ENCODE results near the gene NDST1.

DNA sequence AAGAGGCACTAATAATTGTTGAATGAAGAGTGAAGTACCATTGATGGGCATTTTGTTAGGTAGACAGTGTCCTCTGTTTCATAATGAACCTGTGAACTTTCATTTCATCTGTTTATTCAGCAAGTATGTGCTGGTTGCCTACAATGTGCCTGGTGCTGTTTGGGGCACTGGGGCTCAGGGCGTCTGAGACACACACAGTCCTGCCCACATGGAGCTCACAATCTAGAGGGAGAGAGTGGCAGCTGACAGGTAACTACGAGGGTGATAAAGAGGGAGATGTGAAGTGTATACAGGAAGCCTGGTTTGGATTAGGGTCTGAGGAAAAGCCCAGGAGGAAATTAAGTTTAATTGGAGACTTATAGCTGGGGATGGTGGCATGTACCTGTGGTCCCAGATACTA, 28.5 kb upstream of the NDST1 start:
- TF ChIP-seq ZNF565 (CRISPR knock-in tag; conservative IDR thresholded peaks at IDR 0.05; ENCODE audit: low read depth) (no peak), RARB (CRISPR knock-in tag; IDR thresholded peaks at IDR 0.05) (no peak), ESRRG (CRISPR knock-in tag; IDR thresholded peaks at IDR 0.05) (no peak), ZFP30 (CRISPR knock-in tag; IDR thresholded peaks at IDR 0.05) (no peak)
- TF ChIP-seq, protein P1, sequence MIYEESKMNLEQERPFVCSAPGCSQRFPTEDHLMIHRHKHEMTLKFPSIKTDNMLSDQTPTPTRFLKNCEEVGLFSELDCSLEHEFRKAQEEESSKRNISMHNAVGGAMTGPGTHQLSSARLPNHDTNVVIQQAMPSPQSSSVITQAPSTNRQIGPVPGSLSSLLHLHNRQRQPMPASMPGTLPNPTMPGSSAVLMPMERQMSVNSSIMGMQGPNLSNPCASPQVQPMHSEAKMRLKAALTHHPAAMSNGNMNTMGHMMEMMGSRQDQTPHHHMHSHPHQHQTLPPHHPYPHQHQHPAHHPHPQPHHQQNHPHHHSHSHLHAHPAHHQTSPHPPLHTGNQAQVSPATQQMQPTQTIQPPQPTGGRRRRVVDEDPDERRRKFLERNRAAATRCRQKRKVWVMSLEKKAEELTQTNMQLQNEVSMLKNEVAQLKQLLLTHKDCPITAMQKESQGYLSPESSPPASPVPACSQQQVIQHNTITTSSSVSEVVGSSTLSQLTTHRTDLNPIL (CRISPR knock-in tag; IDR thresholded peaks at IDR 0.05; ENCODE audit: low read depth): no peak
- TF ChIP-seq, protein P2, sequence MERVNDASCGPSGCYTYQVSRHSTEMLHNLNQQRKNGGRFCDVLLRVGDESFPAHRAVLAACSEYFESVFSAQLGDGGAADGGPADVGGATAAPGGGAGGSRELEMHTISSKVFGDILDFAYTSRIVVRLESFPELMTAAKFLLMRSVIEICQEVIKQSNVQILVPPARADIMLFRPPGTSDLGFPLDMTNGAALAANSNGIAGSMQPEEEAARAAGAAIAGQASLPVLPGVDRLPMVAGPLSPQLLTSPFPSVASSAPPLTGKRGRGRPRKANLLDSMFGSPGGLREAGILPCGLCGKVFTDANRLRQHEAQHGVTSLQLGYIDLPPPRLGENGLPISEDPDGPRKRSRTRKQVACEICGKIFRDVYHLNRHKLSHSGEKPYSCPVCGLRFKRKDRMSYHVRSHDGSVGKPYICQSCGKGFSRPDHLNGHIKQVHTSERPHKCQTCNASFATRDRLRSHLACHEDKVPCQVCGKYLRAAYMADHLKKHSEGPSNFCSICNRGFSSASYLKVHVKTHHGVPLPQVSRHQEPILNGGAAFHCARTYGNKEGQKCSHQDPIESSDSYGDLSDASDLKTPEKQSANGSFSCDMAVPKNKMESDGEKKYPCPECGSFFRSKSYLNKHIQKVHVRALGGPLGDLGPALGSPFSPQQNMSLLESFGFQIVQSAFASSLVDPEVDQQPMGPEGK (CRISPR knock-in tag; IDR thresholded peaks at IDR 0.05; ENCODE audit: borderline replicate concordance): no peak
- TF ChIP-seq, protein P3, sequence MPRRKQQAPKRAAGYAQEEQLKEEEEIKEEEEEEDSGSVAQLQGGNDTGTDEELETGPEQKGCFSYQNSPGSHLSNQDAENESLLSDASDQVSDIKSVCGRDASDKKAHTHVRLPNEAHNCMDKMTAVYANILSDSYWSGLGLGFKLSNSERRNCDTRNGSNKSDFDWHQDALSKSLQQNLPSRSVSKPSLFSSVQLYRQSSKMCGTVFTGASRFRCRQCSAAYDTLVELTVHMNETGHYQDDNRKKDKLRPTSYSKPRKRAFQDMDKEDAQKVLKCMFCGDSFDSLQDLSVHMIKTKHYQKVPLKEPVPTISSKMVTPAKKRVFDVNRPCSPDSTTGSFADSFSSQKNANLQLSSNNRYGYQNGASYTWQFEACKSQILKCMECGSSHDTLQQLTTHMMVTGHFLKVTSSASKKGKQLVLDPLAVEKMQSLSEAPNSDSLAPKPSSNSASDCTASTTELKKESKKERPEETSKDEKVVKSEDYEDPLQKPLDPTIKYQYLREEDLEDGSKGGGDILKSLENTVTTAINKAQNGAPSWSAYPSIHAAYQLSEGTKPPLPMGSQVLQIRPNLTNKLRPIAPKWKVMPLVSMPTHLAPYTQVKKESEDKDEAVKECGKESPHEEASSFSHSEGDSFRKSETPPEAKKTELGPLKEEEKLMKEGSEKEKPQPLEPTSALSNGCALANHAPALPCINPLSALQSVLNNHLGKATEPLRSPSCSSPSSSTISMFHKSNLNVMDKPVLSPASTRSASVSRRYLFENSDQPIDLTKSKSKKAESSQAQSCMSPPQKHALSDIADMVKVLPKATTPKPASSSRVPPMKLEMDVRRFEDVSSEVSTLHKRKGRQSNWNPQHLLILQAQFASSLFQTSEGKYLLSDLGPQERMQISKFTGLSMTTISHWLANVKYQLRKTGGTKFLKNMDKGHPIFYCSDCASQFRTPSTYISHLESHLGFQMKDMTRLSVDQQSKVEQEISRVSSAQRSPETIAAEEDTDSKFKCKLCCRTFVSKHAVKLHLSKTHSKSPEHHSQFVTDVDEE (CRISPR knock-in tag; IDR thresholded peaks at IDR 0.05): no peak

Measured in SK-N-SH treated with all-trans-retinoic acid at 6 μM for 48 hours (cell line).